Psoas muscle (tissue), 8 donors: ENCODE measurements around the gene CLDN2. TPM values are rescaled to one million over a fixed set of nuclear protein-coding genes. Genes with fewer than 3 reads are reported as not detected.

Source experiments
- ATAC-seq, 4 donors: fragments of 200-7000 bp; cut with Tn5 transposase; one replicate each; pipeline ENCODE4 v1.9.1; 2020; ENCODE audit warnings: moderate library complexity in 3 of 4, mild to moderate bottlenecking in 2 of 4
- DNase-seq, 2 donors: peaks; one replicate each; pipeline ENCODE4 v3.0.0-alpha.2; 2020
- H3K27ac ChIP-seq: fragments of 200-600 bp; one replicate; pipeline ENCODE4 v1.8.0; 2022
- H3K27me3 ChIP-seq, 3 donors: fragments of 200-600 bp in 1 of 3; one replicate each; pipeline versions ENCODE4 v1.6.1 to v1.8.0; 2013 to 2022; ENCODE audit warnings: low read length in 2 of 3, mild to moderate bottlenecking in 2 of 3, moderate library complexity in 1 of 3; ENCODE audit not compliant: insufficient read depth in 3 of 3
- H3K36me3 ChIP-seq, 2 donors: fragments of 200-600 bp in 1 of 2; one replicate each; pipeline versions ENCODE4 v1.6.1 to v1.8.0; 2013 to 2022; ENCODE audit warnings: low read depth in 1 of 2, mild to moderate bottlenecking in 1 of 2, moderate library complexity in 1 of 2; ENCODE audit not compliant: insufficient read depth in 1 of 2
- H3K4me1 ChIP-seq: fragments of 200-600 bp; one replicate; pipeline ENCODE4 v1.8.0; 2022
- H3K4me3 ChIP-seq: fragments of 200-600 bp; one replicate; pipeline ENCODE4 v1.8.0; 2022; ENCODE audit warnings: mild to moderate bottlenecking
- H3K9me3 ChIP-seq: fragments of 200-600 bp; one replicate; pipeline ENCODE4 v1.8.0; 2022
- CTCF ChIP-seq: fragments of 200-600 bp; IDR thresholded peaks from one replicate; pipeline ENCODE4 v1.8.0; 2022; ENCODE audit warnings: antibody characterized with exemption
- WGBS, 3 donors: extraction: QIAGEN DNeasy Blood & Tissue Kit; methylation state at CpG; one replicate each; pipeline versions ENCODE4 v1.1.6 to v1.1.7; 2013; 5-methylcytosine and 5-hydroxymethylcytosine counted together
- intact Hi-C, 2 donors: fragments of 100-400 bp; cut with DNase I; formaldehyde crosslinking; loops; one replicate each; pipeline versions ENCODE4 v1.11.0 to v1.14.2; 2022
- polyA plus RNA-seq, 3 donors: library from polyadenylated mRNA; stranded (reverse); fragments of 200-250 nt; gene quantifications; one replicate each; pipeline ENCODE4 v1.2.3, GENCODE V29; 2013
- total RNA-seq, 4 donors: library from RNA; stranded (reverse); fragmentation: NEBNext Ultra II Directional in 2 of 4; extraction: Animal tissue kit (Norgen Biotek cat#: 25700) in 2 of 4; gene quantifications; one replicate each; pipeline versions ENCODE4 v1.2.1 to v1.2.4, GENCODE V29; 2021 to 2023
- donor health status: healthy with polysubstance abuse.
- donor health status: DM: no; HTN: no; CAD: no; lungs with moderate emphysema.
- donor health status: Bipolar disorder and iron deficiency.
- donor health status: healthy.
- donor health status: DM: yes; HTN: yes; CAD: no.
- donor health status: DM: no; HTN: no; CAD: no.
- donor health status: DM: no; HTN: no; CAD: no.
- donor health status: DM: yes; HTN: yes; CAD: no.

Gene CLDN2
- total and polyA plus RNA-seq, 7 donors, result 0.03 to 0.15 (median 0.07) TPM; not detected in 3

GRCh38 chrX:106950381-106950780 is 30.2 kb downstream of the CLDN2 start:
- H3K27ac ChIP-seq, result no peak overlapping the region
- intact Hi-C loops, result no loop called here
- 46 to 91% (median 88%) methylated on average over 2 of the region's 2 CpGs for WGBS, 3 donors
- H3K4me1 ChIP-seq, result no peaks in the 10 kb centered on the region
- no peaks in the 10 kb centered on the region for H3K9me3 ChIP-seq
- no peak for TF ChIP-seq CTCF
- H3K27me3 ChIP-seq, result peaks cover 0 to 14% (median 0%) of the 10 kb centered on the region in 3 donors
- DNase-seq (no peak), ATAC-seq (no peak)
- no peaks in the 10 kb centered on the region for H3K36me3 ChIP-seq
- H3K4me3 ChIP-seq, result no peak overlapping the region

GRCh38 chrX:106951230-106951629 is 31.0 kb downstream of the CLDN2 start:
- no peak overlapping the region for H3K27ac ChIP-seq
- WGBS, 3 donors, result 91 to 97% (median 93%) methylated on average over 6 of the region's 6 CpGs
- ATAC-seq (no peak), DNase-seq (no peak)
- intact Hi-C loops, result no loop called here
- no peaks in the 10 kb centered on the region for H3K4me1 ChIP-seq
- H3K36me3 ChIP-seq, result no peaks in the 10 kb centered on the region
- TF ChIP-seq CTCF, result no peak
- H3K27me3 ChIP-seq, result peaks cover 0 to 14% (median 0%) of the 10 kb centered on the region in 3 donors
- H3K9me3 ChIP-seq, result no peaks in the 10 kb centered on the region
- no peak overlapping the region for H3K4me3 ChIP-seq

GRCh38 chrX:106952089-106952488 is 31.9 kb downstream of the CLDN2 start:
- WGBS, 3 donors, result 77 to 98% (median 91%) methylated on average over 3 of the region's 3 CpGs
- Histone ChIP-seq H3K4me3 (no peak overlapping the region), H3K27ac (no peak overlapping the region), H3K27me3 (peaks cover 0 to 14% (median 0%) of the 10 kb centered on the region in 3 donors), H3K4me1 (no peaks in the 10 kb centered on the region), H3K9me3 (no peaks in the 10 kb centered on the region), H3K36me3 (no peaks in the 10 kb centered on the region)
- TF ChIP-seq CTCF, result no peak
- no peak for ATAC-seq
- intact Hi-C loops, result loop anchor here (2.0 kb wide), 2 partner anchors 51 to 57 kb away; no protein-coding TSS in a partner anchor
- DNase-seq, result no peak

- WGBS, 3 donors, result 66 to 97% (median 92%) methylated on average over 2 of the region's 2 CpGs
- ATAC-seq, result no peak
- no peak for TF ChIP-seq CTCF
- Histone ChIP-seq H3K27me3 (peaks cover 0 to 16% (median 0%) of the 10 kb centered on the region in 3 donors), H3K9me3 (no peaks in the 10 kb centered on the region), H3K27ac (no peak overlapping the region), H3K36me3 (peaks cover 0 to under 1% of the 10 kb centered on the region in 2 donors), H3K4me1 (no peaks in the 10 kb centered on the region), H3K4me3 (no peak overlapping the region)
- DNase-seq, result no peak
- intact Hi-C loops, result loop anchor here (2.0 kb wide), 2 partner anchors 52 to 58 kb away; no protein-coding TSS in a partner anchor
Observed at GRCh38 chrX:106952538-106952937, 32.3 kb downstream of the CLDN2 start.

- peaks cover 0 to 16% (median 0%) of the 10 kb centered on the region in 3 donors for H3K27me3 ChIP-seq
- DNase-seq (no peak), ATAC-seq (peak in 2 of 4 donors; percentile 55 to 65)
- H3K9me3 ChIP-seq, result no peaks in the 10 kb centered on the region
- no peaks in the 10 kb centered on the region for H3K4me1 ChIP-seq
- peak; percentile 47 for TF ChIP-seq CTCF
- H3K4me3 ChIP-seq, result no peak overlapping the region
- H3K36me3 ChIP-seq, result peaks cover 0 to 5% of the 10 kb centered on the region in 2 donors
- WGBS, 3 donors, result 14 to 38% (median 25%) methylated on average over 1 of the region's 1 CpG
- no peak overlapping the region for H3K27ac ChIP-seq
- intact Hi-C loops, result loop anchor here (2.0 kb wide), 2 partner anchors 52 to 58 kb away; no protein-coding TSS in a partner anchor
Observed at GRCh38 chrX:106952988-106953387, 32.8 kb downstream of the CLDN2 start.
